ENCODE measurements around the gene CEMIP.
A peak's percentile ranks its signal among the peaks of the same experiment; 100 is the strongest.

The CEMIP gene

GRCh38 chr15:80785811-80786354 lies 6.7 kb downstream of the CEMIP start:
- no peak for DNase-seq

GRCh38 chr15:80787316-80787715 lies 8.1 kb downstream of the CEMIP start:
- DNase-seq = no peak

- DNase-seq = peak; percentile 12
Measured at GRCh38 chr15:80788536-80788935, 9.4 kb downstream of the CEMIP start.

GRCh38 chr15:80789296-80789695 lies 10.1 kb downstream of the CEMIP start:
- peak; percentile 16 for DNase-seq

GRCh38 chr15:80789796-80790195 lies 10.6 kb downstream of the CEMIP start:
- no peak for DNase-seq

- no peak for DNase-seq
Measured at GRCh38 chr15:80790236-80790635, 11.1 kb downstream of the CEMIP start.

- no peak for DNase-seq
Measured at GRCh38 chr15:80791004-80791403, 11.8 kb downstream of the CEMIP start.

GRCh38 chr15:80796407-80796806 lies 17.2 kb downstream of the CEMIP start:
- no peak for DNase-seq

GRCh38 chr15:80798911-80799310 lies 19.7 kb downstream of the CEMIP start:
- no peak for DNase-seq

GRCh38 chr15:80800067-80800466 lies 20.9 kb downstream of the CEMIP start:
- DNase-seq = no peak

GRCh38 chr15:80801891-80802680 lies 22.9 kb downstream of the CEMIP start:
- DNase-seq = peak; percentile 23

- DNase-seq = no peak
Measured at GRCh38 chr15:80803580-80804525, 24.7 kb downstream of the CEMIP start.

- no peak for DNase-seq
Measured at GRCh38 chr15:80804970-80805495, 25.9 kb downstream of the CEMIP start.

GRCh38 chr15:80811781-80812315 lies 32.7 kb downstream of the CEMIP start:
- DNase-seq = no peak

GRCh38 chr15:80815106-80815505 lies 35.9 kb downstream of the CEMIP start:
- DNase-seq = no peak

GRCh38 chr15:80816049-80816653 lies 37.0 kb downstream of the CEMIP start:
- DNase-seq = no peak

GRCh38 chr15:80816936-80817335 lies 37.8 kb downstream of the CEMIP start:
- DNase-seq = no peak

GRCh38 chr15:80817901-80818300 lies 38.7 kb downstream of the CEMIP start:
- DNase-seq = no peak

GRCh38 chr15:80819001-80819400 lies 39.8 kb downstream of the CEMIP start:
- no peak for DNase-seq

GRCh38 chr15:80820092-80820491 lies 40.9 kb downstream of the CEMIP start:
- no peak for DNase-seq

- no peak for DNase-seq
Measured at GRCh38 chr15:80822256-80822655, 43.1 kb downstream of the CEMIP start.

- DNase-seq = no peak
Measured at GRCh38 chr15:80822676-80823075, 43.5 kb downstream of the CEMIP start.

- no peak for DNase-seq
Measured at GRCh38 chr15:80823120-80823519, 44.0 kb downstream of the CEMIP start.
